ENCODE results near the gene GRIN2B. TPM values are rescaled to one million over a fixed set of nuclear protein-coding genes. Genes with fewer than 3 reads are reported as not detected.

The GRIN2B gene
- total and polyA plus RNA-seq, 4 donors, result 0.02 to 2.6 (median 0.25) TPM; not detected in 1

DNA sequence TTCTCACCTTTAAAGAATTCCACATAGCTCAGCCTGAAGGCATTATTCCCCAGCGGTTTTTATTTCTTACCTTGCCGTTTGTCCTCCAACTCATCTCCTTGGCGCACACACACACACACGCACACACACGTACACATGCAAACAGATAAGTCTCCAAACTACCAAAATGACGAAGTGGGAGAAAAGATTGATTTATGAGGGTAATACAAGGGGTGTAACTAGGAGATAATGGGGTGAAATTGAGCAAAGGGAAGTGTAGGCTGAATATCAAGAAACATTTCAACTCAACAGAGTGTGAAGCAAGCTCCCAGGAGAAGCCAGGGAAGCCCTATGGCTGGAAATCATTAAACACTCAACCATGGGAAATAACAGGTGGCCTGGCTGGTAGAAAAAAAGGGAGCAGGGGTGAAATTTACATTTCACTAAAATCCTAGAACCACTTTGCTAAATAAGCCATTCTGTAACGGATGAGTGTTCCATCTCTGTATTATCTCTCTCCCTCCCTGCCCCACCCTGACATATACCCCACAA, 41.0 kb downstream of the GRIN2B start:
- H3K36me3 ChIP-seq (ENCODE audit: control insufficient read depth in 4 of 4, insufficient read depth in 4 of 4, low read length in 4 of 4), result no peaks in the 10 kb centered on the region
- H3K4me3 ChIP-seq, result no peak overlapping the region
- DNase-seq (no peak), ATAC-seq (ENCODE audit: insufficient read depth, low FRiP score) (no peak)
- 84 to 86% methylated on average over 7 of the region's 7 CpGs for WGBS, 2 donors
- TF ChIP-seq, protein P1, sequence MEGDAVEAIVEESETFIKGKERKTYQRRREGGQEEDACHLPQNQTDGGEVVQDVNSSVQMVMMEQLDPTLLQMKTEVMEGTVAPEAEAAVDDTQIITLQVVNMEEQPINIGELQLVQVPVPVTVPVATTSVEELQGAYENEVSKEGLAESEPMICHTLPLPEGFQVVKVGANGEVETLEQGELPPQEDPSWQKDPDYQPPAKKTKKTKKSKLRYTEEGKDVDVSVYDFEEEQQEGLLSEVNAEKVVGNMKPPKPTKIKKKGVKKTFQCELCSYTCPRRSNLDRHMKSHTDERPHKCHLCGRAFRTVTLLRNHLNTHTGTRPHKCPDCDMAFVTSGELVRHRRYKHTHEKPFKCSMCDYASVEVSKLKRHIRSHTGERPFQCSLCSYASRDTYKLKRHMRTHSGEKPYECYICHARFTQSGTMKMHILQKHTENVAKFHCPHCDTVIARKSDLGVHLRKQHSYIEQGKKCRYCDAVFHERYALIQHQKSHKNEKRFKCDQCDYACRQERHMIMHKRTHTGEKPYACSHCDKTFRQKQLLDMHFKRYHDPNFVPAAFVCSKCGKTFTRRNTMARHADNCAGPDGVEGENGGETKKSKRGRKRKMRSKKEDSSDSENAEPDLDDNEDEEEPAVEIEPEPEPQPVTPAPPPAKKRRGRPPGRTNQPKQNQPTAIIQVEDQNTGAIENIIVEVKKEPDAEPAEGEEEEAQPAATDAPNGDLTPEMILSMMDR (IDR thresholded peaks at IDR 0.05; ENCODE audit: control extremely low read depth, extremely low read depth), result no peak
- no peak overlapping the region for H3K27ac ChIP-seq (ENCODE audit: low read depth in 1 of 2, low read length in 1 of 2)
- H3K9ac ChIP-seq (ENCODE audit: insufficient read depth in 1 of 2, low read length in 2 of 2), result no peak overlapping the region
- peaks cover 0 to 10% (median 1%) of the 10 kb centered on the region in 4 donors for H3K9me3 ChIP-seq (ENCODE audit: control insufficient read depth in 4 of 4, insufficient read depth in 3 of 4, low read length in 3 of 4)
- no peaks in the 10 kb centered on the region for H3K4me1 ChIP-seq (ENCODE audit: control insufficient read depth in 5 of 5, insufficient read depth in 5 of 5, low read length in 5 of 5)
- H3K27me3 ChIP-seq (ENCODE audit: control insufficient read depth in 3 of 3, insufficient read depth in 3 of 3, low read length in 2 of 3), result no peaks in the 10 kb centered on the region

DNA sequence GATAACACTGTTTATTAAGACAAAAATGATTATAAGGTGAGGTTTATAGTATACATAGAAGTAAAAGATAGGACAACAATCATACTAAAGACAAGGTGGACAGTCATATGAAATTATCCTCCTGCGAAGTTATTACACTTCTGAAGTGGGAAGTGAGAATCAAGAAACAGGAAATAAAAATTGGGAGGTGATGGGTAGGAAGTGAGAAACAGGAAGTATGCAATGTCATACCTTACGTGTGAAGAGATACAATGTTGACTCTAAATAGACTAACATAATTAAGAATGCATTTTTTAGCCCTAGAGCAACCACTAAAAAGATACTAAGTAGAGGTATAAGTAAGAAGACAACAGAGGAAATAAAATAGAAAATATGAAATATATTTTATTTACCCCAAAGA, 43.7 kb downstream of the GRIN2B start:
- H3K9me3 ChIP-seq (ENCODE audit: control insufficient read depth in 4 of 4, insufficient read depth in 3 of 4, low read length in 3 of 4), result peaks cover 0 to 10% (median 1%) of the 10 kb centered on the region in 4 donors
- no peak overlapping the region for H3K27ac ChIP-seq (ENCODE audit: low read depth in 1 of 2, low read length in 1 of 2)
- ATAC-seq (ENCODE audit: insufficient read depth, low FRiP score) (no peak), DNase-seq (no peak)
- peaks cover 0 to 1% (median 0%) of the 10 kb centered on the region in 5 donors for H3K4me1 ChIP-seq (ENCODE audit: control insufficient read depth in 5 of 5, insufficient read depth in 5 of 5, low read length in 5 of 5)
- TF ChIP-seq, protein P1 (IDR thresholded peaks at IDR 0.05; ENCODE audit: control extremely low read depth, extremely low read depth), result no peak
- no peaks in the 10 kb centered on the region for H3K27me3 ChIP-seq (ENCODE audit: control insufficient read depth in 3 of 3, insufficient read depth in 3 of 3, low read length in 2 of 3)
- no peak overlapping the region for H3K9ac ChIP-seq (ENCODE audit: insufficient read depth in 1 of 2, low read length in 2 of 2)
- H3K4me3 ChIP-seq, result no peak overlapping the region
- WGBS, 2 donors, result 56 to 63% methylated on average over 2 of the region's 2 CpGs
- no peaks in the 10 kb centered on the region for H3K36me3 ChIP-seq (ENCODE audit: control insufficient read depth in 4 of 4, insufficient read depth in 4 of 4, low read length in 4 of 4)

DNA sequence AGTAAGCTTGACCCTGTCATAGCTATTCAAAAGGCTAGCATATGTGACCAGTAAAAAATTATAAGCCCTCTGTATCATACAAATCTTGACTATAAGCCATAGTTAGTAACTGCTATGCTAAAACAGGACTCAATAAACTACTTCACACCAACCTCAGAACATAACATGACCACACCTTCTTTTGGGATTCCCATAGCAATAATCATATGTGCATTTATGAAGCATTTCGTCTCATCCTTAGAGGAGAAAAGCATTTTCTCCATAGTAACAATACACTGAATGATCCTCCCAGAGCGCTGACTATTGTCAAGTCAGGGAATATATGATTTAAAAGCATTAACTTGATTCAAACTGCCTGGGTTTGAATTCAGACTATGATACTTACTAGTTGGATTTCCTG, 46.2 kb downstream of the GRIN2B start:
- Histone ChIP-seq H3K4me3 (no peak overlapping the region), H3K4me1 (ENCODE audit: control insufficient read depth in 5 of 5, insufficient read depth in 5 of 5, low read length in 5 of 5) (peaks cover 0 to 1% (median 0%) of the 10 kb centered on the region in 5 donors), H3K27ac (ENCODE audit: low read depth in 1 of 2, low read length in 1 of 2) (no peak overlapping the region), H3K36me3 (ENCODE audit: control insufficient read depth in 4 of 4, insufficient read depth in 4 of 4, low read length in 4 of 4) (no peaks in the 10 kb centered on the region), H3K9me3 (ENCODE audit: control insufficient read depth in 4 of 4, insufficient read depth in 3 of 4, low read length in 3 of 4) (peaks cover 0 to 10% (median 1%) of the 10 kb centered on the region in 4 donors), H3K27me3 (ENCODE audit: control insufficient read depth in 3 of 3, insufficient read depth in 3 of 3, low read length in 2 of 3) (no peaks in the 10 kb centered on the region), H3K9ac (ENCODE audit: insufficient read depth in 1 of 2, low read length in 2 of 2) (no peak overlapping the region)
- 45 to 47% methylated on average over 2 of the region's 2 CpGs for WGBS, 2 donors
- ATAC-seq (ENCODE audit: insufficient read depth, low FRiP score) (no peak), DNase-seq (no peak)
- TF ChIP-seq, protein P1 (IDR thresholded peaks at IDR 0.05; ENCODE audit: control extremely low read depth, extremely low read depth), result no peak
